ENCODE measurements around the gene DAAM2. TPM values are rescaled to one million over a fixed set of nuclear protein-coding genes. Genes with fewer than 3 reads are reported as not detected.

The DAAM2 gene
- total RNA-seq, 2 donors from 2014 or later, result 33.9 to 62.7 TPM

GRCh38 chr6:39915866-39916265 is 123.7 kb downstream of the DAAM2 start:
- DNase-seq (ENCODE audit: low spot score), result no peak
- intact Hi-C loops (cut with DNase I), result no loop called here

- no peak for DNase-seq (ENCODE audit: low spot score)
- intact Hi-C loops (cut with DNase I), result no loop called here
Observed at GRCh38 chr6:39917329-39917728, 125.2 kb downstream of the DAAM2 start.

GRCh38 chr6:39917981-39918380 is 125.8 kb downstream of the DAAM2 start:
- intact Hi-C loops (cut with DNase I), result no loop called here
- no peak for DNase-seq (ENCODE audit: low spot score)

GRCh38 chr6:39918831-39919230 is 126.7 kb downstream of the DAAM2 start:
- intact Hi-C loops (cut with DNase I), result no loop called here
- no peak for DNase-seq (ENCODE audit: low spot score)

- DNase-seq (ENCODE audit: low spot score), result no peak
Observed at GRCh38 chr6:39920157-39920556, 128.0 kb downstream of the DAAM2 start.

GRCh38 chr6:39922821-39923220 is 130.6 kb downstream of the DAAM2 start:
- intact Hi-C loops (cut with DNase I), result no loop called here
- DNase-seq (ENCODE audit: low spot score), result no peak

More at GRCh38 chr6:39920157-39920556, 128.0 kb downstream of the DAAM2 start:
- intact Hi-C loops (cut with DNase I), result no loop called here

- intact Hi-C loops (cut with DNase I), result no loop called here
- DNase-seq (ENCODE audit: low spot score), result no peak
Observed at GRCh38 chr6:39923394-39923793, 131.2 kb downstream of the DAAM2 start.

- DNase-seq (ENCODE audit: low spot score), result no peak
- intact Hi-C loops (cut with DNase I), result no loop called here
Observed at GRCh38 chr6:39923861-39924260, 131.7 kb downstream of the DAAM2 start.

GRCh38 chr6:39924283-39924682 is 132.1 kb downstream of the DAAM2 start:
- intact Hi-C loops (cut with DNase I), result no loop called here
- no peak for DNase-seq (ENCODE audit: low spot score)

- intact Hi-C loops (cut with DNase I), result no loop called here
- no peak for DNase-seq (ENCODE audit: low spot score)
Observed at GRCh38 chr6:39925191-39925930, 133.2 kb downstream of the DAAM2 start.

- no peak for DNase-seq (ENCODE audit: low spot score)
- intact Hi-C loops (cut with DNase I), result no loop called here
Observed at GRCh38 chr6:39925931-39926290, 133.7 kb downstream of the DAAM2 start.

- intact Hi-C loops (cut with DNase I), result no loop called here
Observed at GRCh38 chr6:39926668-39927067, 134.5 kb downstream of the DAAM2 start.

GRCh38 chr6:39927159-39927558 is 135.0 kb downstream of the DAAM2 start:
- no peak for DNase-seq (ENCODE audit: low spot score)
- intact Hi-C loops (cut with DNase I), result no loop called here

More at GRCh38 chr6:39926668-39927067, 134.5 kb downstream of the DAAM2 start:
- no peak for DNase-seq (ENCODE audit: low spot score)

GRCh38 chr6:39929039-39929732 is 137.0 kb downstream of the DAAM2 start:
- DNase-seq (ENCODE audit: low spot score), result no peak
- intact Hi-C loops (cut with DNase I), result no loop called here

- no peak for DNase-seq (ENCODE audit: low spot score)
- intact Hi-C loops (cut with DNase I), result no loop called here
Observed at GRCh38 chr6:39929733-39930461, 137.7 kb downstream of the DAAM2 start.

- intact Hi-C loops (cut with DNase I), result no loop called here
Observed at GRCh38 chr6:39930540-39930939, 138.4 kb downstream of the DAAM2 start.

GRCh38 chr6:39931607-39932006 is 139.4 kb downstream of the DAAM2 start:
- intact Hi-C loops (cut with DNase I), result no loop called here
- no peak for DNase-seq (ENCODE audit: low spot score)

More at GRCh38 chr6:39930540-39930939, 138.4 kb downstream of the DAAM2 start:
- no peak for DNase-seq (ENCODE audit: low spot score)

GRCh38 chr6:39932386-39932910 is 140.3 kb downstream of the DAAM2 start:
- intact Hi-C loops (cut with DNase I), result no loop called here
- DNase-seq (ENCODE audit: low spot score), result no peak

GRCh38 chr6:39933669-39934130 is 141.5 kb downstream of the DAAM2 start:
- DNase-seq (ENCODE audit: low spot score), result no peak

More at GRCh38 chr6:39933669-39934130, 141.5 kb downstream of the DAAM2 start:
- intact Hi-C loops (cut with DNase I), result no loop called here
